Calu3 (cell line): ENCODE results near the gene ADCYAP1. TPM values are rescaled to one million over a fixed set of nuclear protein-coding genes. Genes with fewer than 3 reads are reported as not detected.
A peak's percentile ranks its signal among the peaks of the same experiment; 100 is the strongest.

Experiments
- BruUV-seq: library from RNA; stranded (reverse); fragments of 400-500 nt; replicated peaks from 2 replicates; lab custom pipeline; 2021; lab: Mats Ljungman, UMichigan
- CTCF ChIA-PET: fragments of 300-600 bp; sonication (Branson Sonifier 250); formaldehyde crosslinking; loops from one replicate; lab custom pipeline; 2022; ENCODE audit warnings: antibody characterized with exemption; lab: Charles Lee
- DNase-seq: peaks from one replicate; pipeline ENCODE4 v3.0.0; 2022
- H3K27ac Mint-ChIP-seq: one replicate; pipeline ENCODE4 v1.8.0; 2022; ENCODE audit warnings: mixed read lengths; ENCODE audit not compliant: unreplicated experiment
- H3K27me3 Mint-ChIP-seq: one replicate; pipeline ENCODE4 v1.8.0; 2022; ENCODE audit warnings: mixed read lengths; ENCODE audit not compliant: unreplicated experiment
- H3K36me3 Mint-ChIP-seq: one replicate; pipeline ENCODE4 v1.8.0; 2022; ENCODE audit warnings: mild to moderate bottlenecking, moderate library complexity, mixed read lengths; ENCODE audit not compliant: insufficient read depth, unreplicated experiment
- H3K4me1 Mint-ChIP-seq: one replicate; pipeline ENCODE4 v1.8.0; 2022; ENCODE audit warnings: mild to moderate bottlenecking, low read depth, mixed read lengths; ENCODE audit not compliant: unreplicated experiment
- H3K4me3 Mint-ChIP-seq: one replicate; pipeline ENCODE4 v1.8.0; 2022; ENCODE audit warnings: mild to moderate bottlenecking, low read depth, moderate library complexity, mixed read lengths; ENCODE audit not compliant: unreplicated experiment
- H3K9me3 Mint-ChIP-seq: one replicate; pipeline ENCODE4 v1.8.0; 2022; ENCODE audit warnings: low read depth, mixed read lengths; ENCODE audit not compliant: unreplicated experiment
- intact Hi-C: fragments of 100-400 bp; cut with micrococcal nuclease; formaldehyde crosslinking; loops from one replicate; pipeline ENCODE4 v1.10.0; 2022; ENCODE audit not compliant: unreplicated experiment
- total RNA-seq: library from RNA; stranded (reverse); gene quantifications from 2 replicates; pipeline ENCODE4 v1.2.3, GENCODE V29; 2022
- TF ChIP-seq, protein P1 (sequence below): fragments of 200-600 bp; IDR thresholded peaks from one replicate; pipeline ENCODE4 v1.8.0; 2022; ENCODE audit warnings: antibody characterized with exemption; ENCODE audit not compliant: unreplicated experiment

ADCYAP1 gene
- total RNA-seq, 1 experiment from 2014 or later = not detected

DNA sequence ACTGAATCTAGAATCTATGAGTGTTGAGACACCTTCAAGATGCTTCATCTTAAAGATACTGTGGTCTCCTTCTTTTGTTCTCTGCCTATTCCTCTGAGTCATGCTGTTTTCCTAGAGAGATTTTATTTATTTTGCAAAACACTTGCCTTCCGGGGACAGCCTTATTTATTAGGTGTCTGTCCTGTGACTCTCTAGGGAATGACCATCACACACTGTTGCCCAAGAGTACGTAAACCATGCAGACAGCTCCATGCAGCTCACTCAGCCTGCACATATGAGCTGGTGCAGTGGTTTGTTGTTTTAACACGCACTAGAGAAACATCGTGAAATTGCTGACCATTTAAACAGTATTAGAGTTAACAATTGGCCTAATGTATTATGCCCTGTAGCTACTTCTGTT, 12.4 kb upstream of the ADCYAP1 start:
- H3K27me3 Mint-ChIP-seq = peaks cover 15% of the 10 kb centered on the region
- no peak overlapping the region for H3K27ac Mint-ChIP-seq
- H3K4me1 Mint-ChIP-seq = no peaks in the 10 kb centered on the region
- TF ChIP-seq, protein P1, sequence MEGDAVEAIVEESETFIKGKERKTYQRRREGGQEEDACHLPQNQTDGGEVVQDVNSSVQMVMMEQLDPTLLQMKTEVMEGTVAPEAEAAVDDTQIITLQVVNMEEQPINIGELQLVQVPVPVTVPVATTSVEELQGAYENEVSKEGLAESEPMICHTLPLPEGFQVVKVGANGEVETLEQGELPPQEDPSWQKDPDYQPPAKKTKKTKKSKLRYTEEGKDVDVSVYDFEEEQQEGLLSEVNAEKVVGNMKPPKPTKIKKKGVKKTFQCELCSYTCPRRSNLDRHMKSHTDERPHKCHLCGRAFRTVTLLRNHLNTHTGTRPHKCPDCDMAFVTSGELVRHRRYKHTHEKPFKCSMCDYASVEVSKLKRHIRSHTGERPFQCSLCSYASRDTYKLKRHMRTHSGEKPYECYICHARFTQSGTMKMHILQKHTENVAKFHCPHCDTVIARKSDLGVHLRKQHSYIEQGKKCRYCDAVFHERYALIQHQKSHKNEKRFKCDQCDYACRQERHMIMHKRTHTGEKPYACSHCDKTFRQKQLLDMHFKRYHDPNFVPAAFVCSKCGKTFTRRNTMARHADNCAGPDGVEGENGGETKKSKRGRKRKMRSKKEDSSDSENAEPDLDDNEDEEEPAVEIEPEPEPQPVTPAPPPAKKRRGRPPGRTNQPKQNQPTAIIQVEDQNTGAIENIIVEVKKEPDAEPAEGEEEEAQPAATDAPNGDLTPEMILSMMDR = no peak
- H3K36me3 Mint-ChIP-seq = no peaks in the 10 kb centered on the region
- no peak for DNase-seq
- no TSS peak for BruUV-seq
- intact Hi-C loops = no loop called here
- H3K9me3 Mint-ChIP-seq = peaks cover 2% of the 10 kb centered on the region
- CTCF ChIA-PET = interaction anchor here (0.7 kb wide), 1 partner anchor 402 kb away, joined by 5 read pairs; no protein-coding TSS in a partner anchor
- no peak overlapping the region for H3K4me3 Mint-ChIP-seq

DNA sequence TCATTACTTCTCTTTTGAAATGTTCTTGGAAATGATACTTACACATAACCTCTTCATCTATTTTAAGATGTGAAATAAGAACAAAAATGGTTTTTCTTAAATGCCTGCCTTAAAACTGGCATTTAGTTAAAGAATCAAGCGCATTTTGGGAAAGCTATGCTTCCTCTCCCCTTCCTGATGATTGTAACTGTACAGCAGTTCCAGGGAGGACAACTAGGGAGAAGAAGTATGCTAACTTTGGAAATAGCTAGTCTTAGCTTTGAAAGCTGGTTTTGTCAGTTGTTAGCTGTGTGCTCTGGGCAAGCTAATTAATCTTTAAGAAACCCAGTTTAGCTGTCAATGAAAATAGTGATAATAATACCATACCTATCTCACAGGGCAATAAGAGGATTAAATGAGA, 8.4 kb upstream of the ADCYAP1 start:
- CTCF ChIA-PET = no interaction called here
- H3K4me3 Mint-ChIP-seq = no peak overlapping the region
- no peaks in the 10 kb centered on the region for H3K4me1 Mint-ChIP-seq
- peaks cover 49% of the 10 kb centered on the region for H3K27me3 Mint-ChIP-seq
- BruUV-seq = no TSS peak
- TF ChIP-seq, protein P1 = no peak
- intact Hi-C loops = no loop called here
- H3K27ac Mint-ChIP-seq = no peak overlapping the region
- H3K36me3 Mint-ChIP-seq = no peaks in the 10 kb centered on the region
- no peaks in the 10 kb centered on the region for H3K9me3 Mint-ChIP-seq
- DNase-seq = no peak

DNA sequence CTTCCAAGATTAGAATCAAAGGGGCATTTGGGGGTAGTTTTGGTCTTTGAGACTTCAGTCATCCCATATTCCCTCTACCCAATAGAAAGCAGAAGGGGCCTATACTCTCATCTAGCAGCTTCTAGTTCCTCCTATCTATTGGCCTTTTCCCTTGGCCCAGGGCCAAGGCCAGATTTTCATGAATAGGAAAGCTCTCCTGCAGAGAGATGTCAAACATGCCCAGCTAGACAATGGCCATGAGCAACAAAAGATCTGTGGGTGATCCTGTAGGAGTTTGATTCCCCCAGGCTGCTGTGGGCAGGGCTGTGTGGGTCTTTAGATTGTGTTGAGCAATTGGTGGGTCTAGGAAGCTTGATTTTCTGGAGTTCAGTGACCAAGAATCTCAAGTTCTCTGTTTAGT, 2.9 kb upstream of the ADCYAP1 start:
- CTCF ChIA-PET = no interaction called here
- Mint-ChIP-seq H3K4me3 (no peak overlapping the region), H3K4me1 (no peaks in the 10 kb centered on the region), H3K27me3 (peaks cover 81% of the 10 kb centered on the region), H3K9me3 (peaks cover 2% of the 10 kb centered on the region), H3K36me3 (no peaks in the 10 kb centered on the region), H3K27ac (no peak overlapping the region)
- no peak for DNase-seq
- no TSS peak for BruUV-seq
- intact Hi-C loops = loop anchor here (1.0 kb wide), 1 partner anchor 60 kb away; no protein-coding TSS in a partner anchor
- TF ChIP-seq, protein P1 = no peak

DNA sequence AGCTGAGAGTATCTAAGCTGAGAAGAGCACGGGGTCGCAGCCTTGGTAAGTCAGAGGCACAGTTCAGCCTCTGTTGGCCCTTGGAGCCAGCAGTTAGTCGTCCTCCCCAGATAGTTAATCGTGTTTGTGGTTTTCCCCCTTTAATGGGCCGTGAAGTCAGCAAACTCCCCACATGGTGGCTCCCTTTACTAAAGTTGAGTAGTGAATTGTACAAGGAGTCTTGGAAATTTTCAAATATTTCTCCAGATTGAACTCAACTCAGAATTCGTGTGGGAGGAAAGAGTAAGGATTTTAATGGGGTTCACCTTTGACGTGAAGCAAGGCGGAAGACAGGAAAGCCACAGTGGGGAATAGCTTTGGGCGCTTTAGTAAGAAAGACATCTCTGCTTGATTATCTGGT, 2.4 kb upstream of the ADCYAP1 start:
- CTCF ChIA-PET = interaction anchor here (0.7 kb wide), 1 partner anchor 209 kb away, joined by 3 read pairs; no protein-coding TSS in a partner anchor
- BruUV-seq = no TSS peak
- DNase-seq = peak; percentile 12
- Mint-ChIP-seq H3K27ac (no peak overlapping the region), H3K36me3 (no peaks in the 10 kb centered on the region), H3K4me1 (no peaks in the 10 kb centered on the region), H3K9me3 (peaks cover 2% of the 10 kb centered on the region), H3K4me3 (no peak overlapping the region), H3K27me3 (peaks cover 81% of the 10 kb centered on the region)
- intact Hi-C loops = loop anchor here (1.0 kb wide), 1 partner anchor 59 kb away; no protein-coding TSS in a partner anchor
- TF ChIP-seq, protein P1 = no peak
